OCI-LY3 (cell line): ENCODE results near the gene TIMM44.

Experiments
- H2AFZ ChIP-seq: fragments of 200-600, 300-600 bp; shearing (Covaris generic); 2 replicates; pipeline ENCODE4 v1.6.0; 2014; ENCODE audit warnings: antibody characterized with exemption, low read depth, low read length
- H3K27ac ChIP-seq: fragments of 200-600, 300-600 bp; sonication (generic); 2 replicates; pipeline ENCODE4 v1.5.1; 2014; ENCODE audit warnings: mild to moderate bottlenecking, low read length, moderate library complexity, mixed read lengths
- H3K27me3 ChIP-seq: fragments of 200-600, 300-600 bp; sonication (generic); 2 replicates; pipeline ENCODE4 v1.6.1; 2014; ENCODE audit warnings: low read depth, low read length, mixed read lengths
- H3K36me3 ChIP-seq: fragments of 200-600, 300-600 bp; sonication (generic); replicated peaks from 2 replicates; pipeline ENCODE3; 2014; ENCODE audit warnings: low read depth, low read length, mixed read lengths
- H3K4me1 ChIP-seq: fragments of 300-600, 200-600 bp; sonication (generic); 2 replicates; pipeline ENCODE4 v1.6.1; 2014; ENCODE audit warnings: low read length, mixed read lengths
- H3K4me2 ChIP-seq: fragments of 200-600, 300-600 bp; sonication (generic); 2 replicates; pipeline ENCODE4 v1.6.1; 2014; ENCODE audit warnings: low read length, mixed read lengths
- H3K4me3 ChIP-seq: fragments of 300-600, 200-600 bp; sonication (generic); 2 replicates; pipeline ENCODE4 v1.5.1; 2014; ENCODE audit warnings: antibody characterized with exemption, mild to moderate bottlenecking, low read length, moderate library complexity
- H3K79me2 ChIP-seq: fragments of 300-600, 200-600 bp; shearing (Covaris generic); 2 replicates; pipeline ENCODE4 v1.6.1; 2014; ENCODE audit warnings: mild to moderate bottlenecking, low read length, mixed read lengths
- H3K9ac ChIP-seq: fragments of 300-600, 200-600 bp; shearing (Covaris generic); 2 replicates; pipeline ENCODE4 v1.6.0; 2014; ENCODE audit warnings: mild to moderate bottlenecking, low read length, moderate library complexity
- H3K9me3 ChIP-seq: fragments of 200-600, 300-600 bp; shearing (Covaris generic); 2 replicates; pipeline ENCODE4 v1.6.1; 2014; ENCODE audit warnings: low read length, mixed read lengths; ENCODE audit not compliant: insufficient read depth
- H4K20me1 ChIP-seq: fragments of 200-600, 300-600 bp; sonication (generic); 2 replicates; pipeline ENCODE4 v1.6.1; 2016; ENCODE audit warnings: low read length, mixed read lengths; ENCODE audit not compliant: insufficient read depth
- CTCF ChIP-seq: fragments of 200-600, 300-600 bp; sonication (generic); IDR thresholded peaks from 2 replicates; pipeline ENCODE4 v1.5.1; 2014; ENCODE audit warnings: antibody characterized with exemption, low read length, low read depth
- EZH2phosphoT487 ChIP-seq: fragments of 200-600 bp; shearing (Covaris generic); IDR thresholded peaks from 2 replicates; pipeline ENCODE4 v1.6.1; 2018; ENCODE audit warnings: antibody characterized with exemption, mixed run types, low read depth

The TIMM44 gene

GRCh38 chr19:7887408-7888144 lies 55.9 kb downstream of the TIMM44 start:
- no peaks in the 10 kb centered on the region for H3K79me2 ChIP-seq
- no peak overlapping the region for H3K27ac ChIP-seq
- no peak overlapping the region for H3K4me2 ChIP-seq
- H3K36me3 ChIP-seq = no peaks in the 10 kb centered on the region
- no peaks in the 10 kb centered on the region for H3K9me3 ChIP-seq
- no peaks in the 10 kb centered on the region for H3K27me3 ChIP-seq
- H3K9ac ChIP-seq = no peak overlapping the region
- H2AFZ ChIP-seq = no peak overlapping the region
- no peaks in the 10 kb centered on the region for H3K4me1 ChIP-seq
- H3K4me3 ChIP-seq = no peak overlapping the region
- no peaks in the 10 kb centered on the region for H4K20me1 ChIP-seq
- TF ChIP-seq EZH2phosphoT487 (no peak), CTCF (no peak)

- H3K36me3 ChIP-seq = peaks cover 2% of the 10 kb centered on the region
- H4K20me1 ChIP-seq = no peaks in the 10 kb centered on the region
- H3K4me3 ChIP-seq = no peak overlapping the region
- no peaks in the 10 kb centered on the region for H3K79me2 ChIP-seq
- no peak overlapping the region for H3K4me2 ChIP-seq
- H3K9me3 ChIP-seq = no peaks in the 10 kb centered on the region
- TF ChIP-seq CTCF (no peak), EZH2phosphoT487 (no peak)
- no peak overlapping the region for H3K9ac ChIP-seq
- H3K4me1 ChIP-seq = no peaks in the 10 kb centered on the region
- no peak overlapping the region for H2AFZ ChIP-seq
- H3K27me3 ChIP-seq = no peaks in the 10 kb centered on the region
- no peak overlapping the region for H3K27ac ChIP-seq
Measured at GRCh38 chr19:7885818-7886217, 57.6 kb downstream of the TIMM44 start.

GRCh38 chr19:7883796-7884570 lies 59.5 kb downstream of the TIMM44 start:
- Histone ChIP-seq H3K36me3 (peaks cover 2% of the 10 kb centered on the region), H3K27ac (no peak overlapping the region), H3K4me2 (no peak overlapping the region), H2AFZ (no peak overlapping the region), H3K9ac (no peak overlapping the region), H3K9me3 (no peaks in the 10 kb centered on the region), H3K27me3 (no peaks in the 10 kb centered on the region), H3K79me2 (no peaks in the 10 kb centered on the region), H3K4me1 (no peaks in the 10 kb centered on the region), H3K4me3 (no peak overlapping the region), H4K20me1 (no peaks in the 10 kb centered on the region)
- no peak for TF ChIP-seq CTCF
- TF ChIP-seq EZH2phosphoT487 = no peak

- no peaks in the 10 kb centered on the region for H4K20me1 ChIP-seq
- H3K4me1 ChIP-seq = no peaks in the 10 kb centered on the region
- TF ChIP-seq EZH2phosphoT487 (no peak), CTCF (no peak)
- peaks cover 2% of the 10 kb centered on the region for H3K36me3 ChIP-seq
- H3K9me3 ChIP-seq = no peaks in the 10 kb centered on the region
- H3K4me2 ChIP-seq = no peak overlapping the region
- no peak overlapping the region for H2AFZ ChIP-seq
- no peaks in the 10 kb centered on the region for H3K27me3 ChIP-seq
- no peak overlapping the region for H3K27ac ChIP-seq
- H3K79me2 ChIP-seq = no peaks in the 10 kb centered on the region
- no peak overlapping the region for H3K9ac ChIP-seq
- H3K4me3 ChIP-seq = no peak overlapping the region
Measured at GRCh38 chr19:7883105-7883504, 60.4 kb downstream of the TIMM44 start.
